Hepatocyte (in vitro differentiated cells): Measurements from ENCODE around the gene SLFN12L. TPM values are rescaled to one million over a fixed set of nuclear protein-coding genes. Genes with fewer than 3 reads are reported as not detected.
"Not testable (repeated sequence)": the region's sequence is repeated elsewhere in the genome, so short reads cannot be mapped to it uniquely, and the experiment has no call there.

Experiments used
- DNase-seq: peaks from one replicate; pipeline ENCODE4 v3.0.0-alpha.2; 2016; ENCODE audit warnings: low spot score
- H2AFZ ChIP-seq: fragments of 200-600 bp; sonication (generic); 2 replicates; pipeline ENCODE4 v1.6.0; 2016; ENCODE audit warnings: antibody characterized with exemption, mild to moderate bottlenecking
- H3K27ac ChIP-seq: fragments of 200-600 bp; sonication (generic); 2 replicates; pipeline ENCODE4 v1.5.1; 2016; ENCODE audit warnings: mild to moderate bottlenecking
- H3K27me3 ChIP-seq: fragments of 200-600 bp; sonication (generic); 2 replicates; pipeline ENCODE4 v1.6.1; 2016
- H3K36me3 ChIP-seq: fragments of 200-600 bp; sonication (generic); replicated peaks from 2 replicates; pipeline ENCODE4 v1.5.1; 2016; ENCODE audit warnings: low read depth; ENCODE audit not compliant: insufficient read depth
- H3K4me1 ChIP-seq: fragments of 200-600 bp; sonication (generic); 2 replicates; pipeline ENCODE4 v1.5.1; 2016; ENCODE audit warnings: mild to moderate bottlenecking, moderate library complexity; ENCODE audit not compliant: insufficient read depth
- H3K4me2 ChIP-seq: fragments of 200-600 bp; sonication (generic); 2 replicates; pipeline ENCODE4 v1.6.0; 2016
- H3K4me3 ChIP-seq: fragments of 200-600 bp; sonication (generic); 2 replicates; pipeline ENCODE4 v1.5.1; 2016; ENCODE audit warnings: mild to moderate bottlenecking
- H3K79me2 ChIP-seq: fragments of 200-600 bp; sonication (generic); 2 replicates; pipeline ENCODE4 v1.6.0; 2017; ENCODE audit warnings: mild to moderate bottlenecking
- H3K9me2 ChIP-seq: fragments of 200-600 bp; sonication (generic); replicated peaks from 2 replicates; pipeline ENCODE4 v1.6.0; 2017; ENCODE audit warnings: mild to moderate bottlenecking; ENCODE audit not compliant: insufficient read depth
- H3K9me3 ChIP-seq: fragments of 200-600 bp; sonication (generic); 2 replicates; pipeline ENCODE4 v1.5.1; 2016; ENCODE audit warnings: low read depth, mild to moderate bottlenecking
- H4K20me1 ChIP-seq: fragments of 200-600 bp; sonication (generic); 2 replicates; pipeline ENCODE4 v1.6.0; 2016; ENCODE audit warnings: mild to moderate bottlenecking; ENCODE audit not compliant: insufficient read depth, poor library complexity, severe bottlenecking
- EZH2 ChIP-seq: fragments of 200-600 bp; sonication (generic); IDR thresholded peaks from 2 replicates; pipeline ENCODE4 v1.6.1; 2016; ENCODE audit warnings: antibody characterized with exemption, mild to moderate bottlenecking, borderline replicate concordance
- EZH2phosphoT487 ChIP-seq: fragments of 200-600 bp; sonication (generic); IDR thresholded peaks from one replicate; pipeline ENCODE4 v1.6.1; 2018; ENCODE audit warnings: antibody characterized with exemption, mild to moderate bottlenecking, low read depth, moderate library complexity; ENCODE audit not compliant: unreplicated experiment, severe bottlenecking
- WGBS: methylation state at CpG from one replicate; pipeline ENCODE4 v1.1.6; 2016; ENCODE audit warnings: low lambda C conversion rate; ENCODE audit errors: missing lambda C conversion rate; 5-methylcytosine and 5-hydroxymethylcytosine counted together
- polyA plus RNA-seq: library from polyadenylated mRNA; unstranded; fragments of >200 nt; fragmentation: Nextera tagmentation; extraction: Ambion mirVana; gene quantifications from 2 replicates; pipeline ENCODE4 v1.2.1, GENCODE V29; 2016
- total RNA-seq: library from RNA; depleted of rRNA; stranded (reverse); fragments of >200 nt; gene quantifications from 2 replicates; pipeline ENCODE4 v1.2.3, GENCODE V29; 2014
- TF ChIP-seq, protein P1 (sequence below): fragments of 200-600 bp; sonication (generic); IDR thresholded peaks from 2 replicates; pipeline ENCODE4 v1.5.1; 2016; ENCODE audit warnings: antibody characterized with exemption, mild to moderate bottlenecking; ENCODE audit not compliant: poor library complexity

Gene SLFN12L
- total and polyA plus RNA-seq, 2 experiments from 2014 or later, result 0.03 TPM; not detected in 1

DNA sequence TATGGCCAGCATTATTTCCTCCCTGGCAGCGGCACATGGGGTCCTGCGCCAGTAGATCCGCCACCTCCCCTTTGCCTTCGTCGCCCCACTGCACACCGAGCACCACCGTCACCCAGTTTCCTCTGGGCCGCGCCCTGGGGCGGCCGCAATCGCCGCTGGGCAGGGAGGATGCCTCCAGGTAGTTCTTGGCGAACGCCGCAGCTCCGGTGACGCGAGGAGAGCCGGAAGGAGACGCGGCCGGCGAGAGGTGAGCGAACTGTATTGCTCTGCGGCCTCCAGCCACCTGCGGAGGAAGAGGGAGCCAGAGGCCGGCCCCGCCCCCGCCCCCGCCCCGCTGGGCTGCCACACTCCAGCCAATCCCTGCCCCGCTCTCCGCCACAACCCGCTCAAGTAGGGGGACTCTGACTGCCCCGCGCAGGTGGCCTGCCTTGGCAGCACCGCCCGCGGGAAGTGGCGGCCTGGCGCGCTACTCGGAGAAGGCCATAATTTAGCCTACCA is 77.1 kb downstream of the SLFN12L start:
- no peaks in the 10 kb centered on the region for H3K36me3 ChIP-seq
- 17% methylated on average over 34 of the region's 44 CpGs for WGBS
- no peaks in the 10 kb centered on the region for H3K79me2 ChIP-seq
- no peak overlapping the region for H3K4me3 ChIP-seq
- no peaks in the 10 kb centered on the region for H3K9me2 ChIP-seq
- TF ChIP-seq EZH2 (no peak), EZH2phosphoT487 (no peak)
- TF ChIP-seq, protein P1, sequence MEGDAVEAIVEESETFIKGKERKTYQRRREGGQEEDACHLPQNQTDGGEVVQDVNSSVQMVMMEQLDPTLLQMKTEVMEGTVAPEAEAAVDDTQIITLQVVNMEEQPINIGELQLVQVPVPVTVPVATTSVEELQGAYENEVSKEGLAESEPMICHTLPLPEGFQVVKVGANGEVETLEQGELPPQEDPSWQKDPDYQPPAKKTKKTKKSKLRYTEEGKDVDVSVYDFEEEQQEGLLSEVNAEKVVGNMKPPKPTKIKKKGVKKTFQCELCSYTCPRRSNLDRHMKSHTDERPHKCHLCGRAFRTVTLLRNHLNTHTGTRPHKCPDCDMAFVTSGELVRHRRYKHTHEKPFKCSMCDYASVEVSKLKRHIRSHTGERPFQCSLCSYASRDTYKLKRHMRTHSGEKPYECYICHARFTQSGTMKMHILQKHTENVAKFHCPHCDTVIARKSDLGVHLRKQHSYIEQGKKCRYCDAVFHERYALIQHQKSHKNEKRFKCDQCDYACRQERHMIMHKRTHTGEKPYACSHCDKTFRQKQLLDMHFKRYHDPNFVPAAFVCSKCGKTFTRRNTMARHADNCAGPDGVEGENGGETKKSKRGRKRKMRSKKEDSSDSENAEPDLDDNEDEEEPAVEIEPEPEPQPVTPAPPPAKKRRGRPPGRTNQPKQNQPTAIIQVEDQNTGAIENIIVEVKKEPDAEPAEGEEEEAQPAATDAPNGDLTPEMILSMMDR, result no peak
- H3K9me3 ChIP-seq, result no peaks in the 10 kb centered on the region
- H3K4me1 ChIP-seq, result no peaks in the 10 kb centered on the region
- H3K27me3 ChIP-seq, result peaks cover 48% of the 10 kb centered on the region
- H4K20me1 ChIP-seq, result no peaks in the 10 kb centered on the region
- peak overlapping the region; percentile 71 for H2AFZ ChIP-seq
- peak; percentile 76 for DNase-seq
- peak overlapping the region; percentile 84 for H3K4me2 ChIP-seq
- H3K27ac ChIP-seq, result no peak overlapping the region

DNA sequence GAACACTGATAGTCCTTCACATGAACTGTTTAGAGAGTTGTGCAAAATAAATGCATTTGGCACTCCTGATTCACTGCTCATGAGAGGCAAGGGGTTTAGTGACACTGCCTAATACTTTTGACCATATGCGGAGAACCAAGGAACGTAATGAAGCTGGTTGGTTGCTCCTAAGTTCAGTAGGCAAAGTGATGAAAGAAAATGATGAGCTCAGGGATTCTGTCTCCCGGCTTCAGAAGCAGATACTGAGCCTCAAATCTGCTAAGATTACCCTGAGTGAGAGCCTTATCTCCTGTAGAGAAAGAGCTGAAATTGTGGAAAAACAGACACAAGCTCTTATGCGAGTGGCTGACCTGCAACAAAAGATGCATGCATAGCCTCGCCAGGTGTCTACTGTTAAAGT is 83.4 kb downstream of the SLFN12L start:
- not testable (repeated sequence) for H3K4me2 ChIP-seq, H3K27ac ChIP-seq, DNase-seq, H3K36me3 ChIP-seq, H3K4me1 ChIP-seq, H3K9me2 ChIP-seq, H2AFZ ChIP-seq, H3K9me3 ChIP-seq, H4K20me1 ChIP-seq, H3K79me2 ChIP-seq, H3K4me3 ChIP-seq
- WGBS, result 79% methylated on average over 5 of the region's 5 CpGs
- peaks cover 37% of the 10 kb centered on the region for H3K27me3 ChIP-seq

DNA sequence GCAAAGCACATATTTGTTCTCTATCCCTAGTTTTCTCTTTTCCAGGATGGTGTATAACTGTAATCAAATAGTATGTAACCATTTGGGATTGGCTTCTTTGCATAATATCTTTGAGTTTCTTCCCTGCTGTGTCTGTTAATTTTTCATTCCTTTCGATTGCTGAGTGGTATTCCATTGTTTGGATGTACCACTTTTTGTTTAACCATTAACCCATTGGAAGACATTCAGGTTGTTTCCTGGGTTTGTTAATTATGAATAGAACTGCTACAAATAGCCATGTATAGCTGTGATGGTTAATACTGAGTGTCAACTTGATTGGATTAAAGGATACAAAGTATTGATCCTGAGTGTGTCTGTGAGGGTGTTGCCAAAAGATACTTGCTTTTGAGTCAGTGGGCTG is 84.3 kb downstream of the SLFN12L start:
- H3K79me2 ChIP-seq, result no peaks in the 10 kb centered on the region
- no peak overlapping the region for H2AFZ ChIP-seq
- H3K27me3 ChIP-seq, result peaks cover 36% of the 10 kb centered on the region
- H3K4me3 ChIP-seq, result no peak overlapping the region
- DNase-seq, result no peak
- peaks cover 5% of the 10 kb centered on the region for H3K4me1 ChIP-seq
- 57% methylated on average over 1 of the region's 1 CpG for WGBS
- H3K4me2 ChIP-seq, result no peak overlapping the region
- no peaks in the 10 kb centered on the region for H3K9me2 ChIP-seq
- no peak overlapping the region for H3K27ac ChIP-seq
- TF ChIP-seq EZH2 (no peak), EZH2phosphoT487 (no peak)
- TF ChIP-seq, protein P1, result no peak
- H3K9me3 ChIP-seq, result no peaks in the 10 kb centered on the region
- H4K20me1 ChIP-seq, result no peaks in the 10 kb centered on the region
- H3K36me3 ChIP-seq, result no peaks in the 10 kb centered on the region

DNA sequence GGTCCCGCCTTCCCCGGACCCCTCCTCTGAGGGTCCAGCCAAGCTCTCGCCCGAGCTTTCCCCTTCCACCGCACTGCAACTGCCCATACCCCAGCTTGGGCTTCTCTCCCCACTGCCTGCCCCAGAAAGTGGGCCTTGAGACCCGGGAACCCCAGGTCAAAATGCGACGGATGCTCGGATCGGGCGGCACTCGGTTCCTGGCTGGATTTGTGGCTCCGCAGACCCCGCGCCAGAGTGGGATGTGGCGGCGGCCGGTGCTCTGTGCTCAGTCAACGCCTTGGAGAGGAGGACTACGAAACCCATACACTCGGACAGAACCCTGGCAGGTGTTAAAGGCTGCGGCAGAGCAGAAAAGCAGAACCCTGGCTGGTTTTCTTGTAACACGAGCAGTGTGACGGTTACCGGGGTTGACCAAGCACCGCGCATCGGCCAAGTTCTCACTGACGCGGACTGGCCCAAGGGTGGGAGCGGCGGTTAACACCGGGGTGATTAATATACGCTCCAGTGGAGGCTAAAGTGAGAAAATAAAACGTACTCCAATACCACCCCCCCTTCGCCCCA is 88.0 kb downstream of the SLFN12L start:
- no peaks in the 10 kb centered on the region for H3K79me2 ChIP-seq
- no peaks in the 10 kb centered on the region for H3K36me3 ChIP-seq
- no peak overlapping the region for H3K4me3 ChIP-seq
- WGBS, result 43% methylated on average over 36 of the region's 36 CpGs
- no peaks in the 10 kb centered on the region for H4K20me1 ChIP-seq
- H3K4me1 ChIP-seq, result peaks cover 9% of the 10 kb centered on the region
- peak; percentile 5 for DNase-seq
- H3K27me3 ChIP-seq, result peaks cover 39% of the 10 kb centered on the region
- peak overlapping the region; percentile 97 for H3K4me2 ChIP-seq
- TF ChIP-seq, protein P1, result no peak
- no peak for TF ChIP-seq EZH2phosphoT487
- no peak for TF ChIP-seq EZH2
- no peak overlapping the region for H3K27ac ChIP-seq
- no peaks in the 10 kb centered on the region for H3K9me2 ChIP-seq
- H2AFZ ChIP-seq, result no peak overlapping the region
- no peaks in the 10 kb centered on the region for H3K9me3 ChIP-seq
